Pancreas (tissue), 10 donors: ENCODE results near the gene OR4N5. TPM values are rescaled to one million over a fixed set of nuclear protein-coding genes. Genes with fewer than 3 reads are reported as not detected.

Experiments used
- ATAC-seq, 4 donors: fragments of 200-7000 bp; cut with Tn5 transposase; one replicate each; pipeline versions ENCODE4 v1.8.0 to v1.9.1; 2020; ENCODE audit warnings: mild to moderate bottlenecking in 4 of 4, moderate library complexity in 4 of 4
- DNase-seq, 6 donors: peaks; one replicate each; pipeline ENCODE4 v3.0.0-alpha.2; 2020
- FAIRE-seq: peaks from 2 replicates; lab custom pipeline; 2012; peaks lifted over from hg19 to GRCh38; lab: Jason Lieb, UNC
- H3K27ac ChIP-seq, 4 donors: fragments of 200-600 bp; sonication (generic); 1 replicate in 3 of 4; 2 replicates in 1 of 4; pipeline versions ENCODE4 v1.5.0 to v1.8.0; 2020
- H3K27me3 ChIP-seq, 4 donors: fragments of 200-600 bp; one replicate each; pipeline ENCODE4 v1.8.0; 2021
- H3K36me3 ChIP-seq, 3 donors: fragments of 200-600 bp; sonication (generic) in 1 of 3; one replicate each; pipeline versions ENCODE4 v1.5.0 to v1.8.0; 2020 to 2021
- H3K4me1 ChIP-seq, 3 donors: fragments of 200-600 bp; one replicate each; pipeline ENCODE4 v1.8.0; 2021
- H3K4me3 ChIP-seq, 4 donors: fragments of 200-600 bp; sonication (generic) in 2 of 4; one replicate each; pipeline versions ENCODE4 v1.5.0 to v1.8.0; 2020 to 2021
- H3K9me3 ChIP-seq, 4 donors: fragments of 200-600 bp; one replicate each; pipeline ENCODE4 v1.8.0; 2021
- CTCF ChIP-seq, 4 donors: fragments of 200-600 bp; sonication (generic) in 3 of 4; IDR thresholded peaks; one replicate each; pipeline versions ENCODE4 v1.5.0 to v1.8.0; 2021; ENCODE audit warnings: antibody characterized with exemption in 4 of 4
- WGBS, 2 donors: extraction: QIAGEN DNeasy Blood & Tissue Kit; methylation state at CpG; one replicate each; pipeline ENCODE4 v1.1.7; 2013; 5-methylcytosine and 5-hydroxymethylcytosine counted together
- intact Hi-C, 3 donors: fragments of 100-400 bp; cut with DNase I; formaldehyde crosslinking; loops; one replicate each; pipeline versions ENCODE4 v1.11.1 to v1.14.2; 2022
- polyA plus RNA-seq, 2 donors: library from polyadenylated mRNA; stranded (reverse); fragments of 200-250 nt; gene quantifications; one replicate each; pipeline ENCODE4 v1.2.3, GENCODE V29; 2013
- total RNA-seq, 6 donors: library from RNA; stranded (reverse); fragmentation: NEBNext Ultra II Directional in 4 of 6; extraction: Animal tissue kit (Norgen Biotek cat#: 25700) in 4 of 6; gene quantifications; one replicate each; pipeline versions ENCODE4 v1.2.1 to v1.2.4, GENCODE V29; 2021 to 2023
- donor health status: healthy with polysubstance abuse.
- donor health status: DM: no; HTN: no; CAD: no; lungs with moderate emphysema.
- donor health status: DM: no; HTN: no; CAD: no.
- donor health status: control.
- donor health status: control.
- donor health status: Bipolar disorder and iron deficiency.
- donor health status: DM: yes; HTN: yes; CAD: no.
- donor health status: DM: no; HTN: no; CAD: no.
- donor health status: DM: no; HTN: no; CAD: no.
- donor health status: DM: yes; HTN: yes; CAD: no.

Gene OR4N5
- total and polyA plus RNA-seq, 8 donors = not detected

- no peaks in the 10 kb centered on the region for H3K27me3 ChIP-seq
- no peaks in the 10 kb centered on the region for H3K4me1 ChIP-seq
- intact Hi-C loops = no loop called here
- FAIRE-seq = no peak
- no peak for TF ChIP-seq CTCF (IDR thresholded peaks at IDR 0.05)
- DNase-seq = no peak
- no peaks in the 10 kb centered on the region for H3K36me3 ChIP-seq
- no peak overlapping the region for H3K4me3 ChIP-seq
- WGBS, 2 donors = 54 to 72% methylated on average over 3 of the region's 3 CpGs
- ATAC-seq = no peak
- H3K27ac ChIP-seq = no peak overlapping the region
- no peaks in the 10 kb centered on the region for H3K9me3 ChIP-seq
These were observed 26.3 kb upstream of the OR4N5 start for GRCh38 chr14:20112321-20112720.

GRCh38 chr14:20116748-20117147 lies 21.9 kb upstream of the OR4N5 start:
- no peak for DNase-seq
- FAIRE-seq = no peak
- Histone ChIP-seq H3K4me3 (no peak overlapping the region), H3K36me3 (no peaks in the 10 kb centered on the region), H3K9me3 (no peaks in the 10 kb centered on the region), H3K27me3 (no peaks in the 10 kb centered on the region), H3K27ac (no peak overlapping the region), H3K4me1 (no peaks in the 10 kb centered on the region)
- TF ChIP-seq CTCF (IDR thresholded peaks at IDR 0.05) = no peak
- intact Hi-C loops = no loop called here
- WGBS, 2 donors = 35 to 42% methylated on average over 1 of the region's 1 CpG
- no peak for ATAC-seq

GRCh38 chr14:20118795-20119194 lies 19.8 kb upstream of the OR4N5 start:
- H3K27me3 ChIP-seq = peaks cover 0 to 3% (median 0%) of the 10 kb centered on the region in 4 donors
- no peak for FAIRE-seq
- 66 to 79% methylated on average over 5 of the region's 5 CpGs for WGBS, 2 donors
- no peaks in the 10 kb centered on the region for H3K4me1 ChIP-seq
- intact Hi-C loops = no loop called here
- DNase-seq = no peak
- H3K9me3 ChIP-seq = no peaks in the 10 kb centered on the region
- no peak overlapping the region for H3K27ac ChIP-seq
- TF ChIP-seq CTCF (IDR thresholded peaks at IDR 0.05) = no peak
- H3K36me3 ChIP-seq = no peaks in the 10 kb centered on the region
- ATAC-seq = no peak
- no peak overlapping the region for H3K4me3 ChIP-seq

GRCh38 chr14:20143911-20144310 lies 5.3 kb downstream of the OR4N5 start:
- H3K4me1 ChIP-seq = no peaks in the 10 kb centered on the region
- 26 to 35% methylated on average over 7 of the region's 7 CpGs for WGBS, 2 donors
- no peak overlapping the region for H3K4me3 ChIP-seq
- FAIRE-seq (no peak), DNase-seq (no peak), ATAC-seq (no peak)
- H3K27ac ChIP-seq = no peak overlapping the region
- no peak for TF ChIP-seq CTCF (IDR thresholded peaks at IDR 0.05)
- no peaks in the 10 kb centered on the region for H3K9me3 ChIP-seq
- H3K36me3 ChIP-seq = no peaks in the 10 kb centered on the region
- intact Hi-C loops = no loop called here
- no peaks in the 10 kb centered on the region for H3K27me3 ChIP-seq

GRCh38 chr14:20144820-20145219 lies 6.2 kb downstream of the OR4N5 start:
- H3K9me3 ChIP-seq = no peaks in the 10 kb centered on the region
- ATAC-seq (no peak), DNase-seq (no peak), FAIRE-seq (no peak)
- TF ChIP-seq CTCF (IDR thresholded peaks at IDR 0.05) = no peak
- WGBS, 2 donors = 38 to 50% methylated on average over 1 of the region's 1 CpG
- no peaks in the 10 kb centered on the region for H3K36me3 ChIP-seq
- H3K27ac ChIP-seq = no peak overlapping the region
- no peaks in the 10 kb centered on the region for H3K27me3 ChIP-seq
- no peak overlapping the region for H3K4me3 ChIP-seq
- no peaks in the 10 kb centered on the region for H3K4me1 ChIP-seq
- intact Hi-C loops = no loop called here
